SU-DHL-6 (cell line): ENCODE data around the gene AIG1.

Experiments used
- H2AFZ ChIP-seq: fragments of 200-600 bp; sonication (generic); 2 replicates; pipeline ENCODE4 v1.6.1; 2014; ENCODE audit warnings: low read depth, mild to moderate bottlenecking, moderate library complexity, mixed read lengths, antibody characterized with exemption, low read length; ENCODE audit not compliant: severe bottlenecking
- H3F3A ChIP-seq: fragments of 200-600 bp; shearing (Covaris generic); 2 replicates; pipeline ENCODE4 v1.6.0; 2016; ENCODE audit warnings: antibody characterized with exemption, mild to moderate bottlenecking; ENCODE audit not compliant: insufficient read depth
- H3K27ac ChIP-seq: fragments of 200-600 bp; sonication (generic); 2 replicates; pipeline ENCODE4 v1.5.1; 2016; ENCODE audit warnings: low read depth, mild to moderate bottlenecking, low read length, moderate library complexity, mixed read lengths
- H3K27me3 ChIP-seq: fragments of 200-600 bp; sonication (generic), shearing (Covaris generic); 2 replicates; pipeline ENCODE4 v1.6.0; 2014; ENCODE audit warnings: mild to moderate bottlenecking, low read length
- H3K36me3 ChIP-seq: fragments of 200-600 bp; sonication (generic); 2 replicates; pipeline ENCODE4 v1.6.1; 2014; ENCODE audit warnings: mild to moderate bottlenecking, low read length, mixed read lengths
- H3K4me2 ChIP-seq: fragments of 300-600, 200-600 bp; shearing (Covaris generic), sonication (generic); 2 replicates; pipeline ENCODE4 v1.6.0; 2014; ENCODE audit warnings: low read length, low read depth, mild to moderate bottlenecking; ENCODE audit not compliant: poor library complexity, severe bottlenecking
- H3K4me3 ChIP-seq: fragments of 200-600 bp; sonication (generic); 2 replicates; pipeline ENCODE4 v1.5.1; 2014; ENCODE audit warnings: antibody characterized with exemption, low read length, mild to moderate bottlenecking, mixed read lengths; ENCODE audit not compliant: insufficient read depth, poor library complexity, severe bottlenecking
- H3K79me2 ChIP-seq: fragments of 200-600 bp; sonication (generic); 2 replicates; pipeline ENCODE4 v1.6.1; 2014; ENCODE audit warnings: mild to moderate bottlenecking, low read length, moderate library complexity; ENCODE audit not compliant: insufficient read depth
- H3K9ac ChIP-seq: fragments of 200-600 bp; sonication (generic); 2 replicates; pipeline ENCODE4 v1.7.0; 2014; ENCODE audit warnings: mild to moderate bottlenecking, low read length
- H3K9me2 ChIP-seq: fragments of 200-600 bp; sonication (generic); replicated peaks from 2 replicates; pipeline ENCODE4 v1.6.1; 2014; ENCODE audit warnings: low read length; ENCODE audit not compliant: insufficient read depth
- H3K9me3 ChIP-seq: fragments of 200-600 bp; sonication (generic); 2 replicates; pipeline ENCODE4 v1.6.1; 2014; ENCODE audit warnings: low read length, mixed read lengths; ENCODE audit not compliant: insufficient read depth
- H4K20me1 ChIP-seq: fragments of 200-600 bp; sonication (generic); 2 replicates; pipeline ENCODE4 v1.6.1; 2014; ENCODE audit warnings: low read depth, mild to moderate bottlenecking, antibody characterized with exemption, low read length, moderate library complexity, mixed read lengths
- CTCF ChIP-seq: fragments of 200-600 bp; sonication (generic); IDR thresholded peaks from one replicate; pipeline ENCODE4 v1.5.1; 2017; ENCODE audit warnings: antibody characterized with exemption, mild to moderate bottlenecking, low read length, moderate library complexity; ENCODE audit not compliant: insufficient read depth, poor library complexity, severe bottlenecking
- EZH2phosphoT487 ChIP-seq: fragments of 200-600 bp; sonication (generic), shearing (Covaris generic); conservative IDR thresholded peaks from 2 replicates; pipeline ENCODE4 v1.6.1; 2018; ENCODE audit warnings: mild to moderate bottlenecking, antibody characterized with exemption, low read length, moderate library complexity, mixed read lengths

The AIG1 gene

DNA sequence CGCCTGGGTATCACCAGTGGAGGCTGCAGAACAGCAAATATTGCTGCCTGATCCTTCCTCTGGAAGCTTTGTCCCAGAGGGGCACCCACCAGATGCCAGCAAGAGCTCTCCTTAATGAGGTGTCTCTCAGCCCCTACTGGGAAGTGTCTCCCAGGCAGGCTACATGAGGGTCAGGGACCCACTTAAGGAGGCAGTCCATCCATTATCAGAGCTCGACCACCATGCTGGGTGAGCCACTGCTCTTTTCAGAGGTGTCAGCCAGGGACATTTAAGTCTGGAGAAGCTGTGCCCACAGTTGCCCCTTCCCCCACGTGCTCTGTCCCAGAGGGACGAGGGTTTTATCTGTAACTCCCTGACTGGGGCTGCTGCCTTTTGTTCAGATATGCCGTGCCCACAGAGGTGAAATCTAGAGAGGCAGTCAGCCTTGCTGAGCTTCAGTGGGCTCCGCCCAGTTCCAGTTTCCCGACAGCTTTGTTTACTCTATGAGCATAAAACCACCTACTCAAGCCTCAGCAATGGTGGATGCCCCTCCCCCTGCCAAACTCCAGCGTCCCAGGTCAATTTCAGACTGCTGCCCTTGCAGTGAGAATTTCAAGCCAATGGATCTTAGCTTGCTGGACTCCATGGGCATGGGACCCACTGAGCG, 25.9 kb upstream of the AIG1 start:
- H3K4me3 ChIP-seq, result no peak overlapping the region
- no peaks in the 10 kb centered on the region for H3K9me3 ChIP-seq
- H3K9me2 ChIP-seq, result no peaks in the 10 kb centered on the region
- no peaks in the 10 kb centered on the region for H3K27me3 ChIP-seq
- no peaks in the 10 kb centered on the region for H4K20me1 ChIP-seq
- H2AFZ ChIP-seq, result no peak overlapping the region
- H3K27ac ChIP-seq, result no peak overlapping the region
- no peaks in the 10 kb centered on the region for H3K36me3 ChIP-seq
- H3K9ac ChIP-seq, result no peak overlapping the region
- TF ChIP-seq CTCF (no peak), EZH2phosphoT487 (no peak)
- H3F3A ChIP-seq, result no peaks in the 10 kb centered on the region
- H3K4me2 ChIP-seq, result no peak overlapping the region
- no peaks in the 10 kb centered on the region for H3K79me2 ChIP-seq

GRCh38 chr6:143037470-143037869, 23.2 kb upstream of the AIG1 start:
- H3K27ac ChIP-seq, result no peak overlapping the region
- H3F3A ChIP-seq, result no peaks in the 10 kb centered on the region
- no peaks in the 10 kb centered on the region for H3K9me2 ChIP-seq
- no peak overlapping the region for H3K4me3 ChIP-seq
- no peak overlapping the region for H3K4me2 ChIP-seq
- H3K9me3 ChIP-seq, result no peaks in the 10 kb centered on the region
- TF ChIP-seq EZH2phosphoT487 (no peak), CTCF (no peak)
- no peaks in the 10 kb centered on the region for H3K36me3 ChIP-seq
- H3K27me3 ChIP-seq, result no peaks in the 10 kb centered on the region
- H2AFZ ChIP-seq, result no peak overlapping the region
- H4K20me1 ChIP-seq, result no peaks in the 10 kb centered on the region
- no peaks in the 10 kb centered on the region for H3K79me2 ChIP-seq
- H3K9ac ChIP-seq, result no peak overlapping the region

DNA sequence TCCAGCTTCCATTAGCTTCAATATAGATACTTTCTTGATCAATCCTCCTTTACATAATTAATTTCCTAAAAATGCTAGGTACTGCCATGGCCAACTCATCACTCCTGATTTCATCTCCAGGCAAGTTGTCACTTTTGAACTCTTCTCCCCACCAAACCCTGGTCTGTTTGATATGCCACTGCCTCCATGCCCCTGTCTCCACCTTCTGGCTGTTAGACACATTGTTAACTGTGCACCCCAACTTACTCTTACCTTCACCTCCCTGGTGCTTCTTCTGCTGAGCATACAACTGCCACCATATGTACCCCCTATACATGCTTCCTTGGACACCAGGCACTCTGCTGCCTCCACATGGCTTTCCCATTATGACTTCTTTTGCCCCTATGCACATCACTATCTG, 21.9 kb upstream of the AIG1 start:
- Histone ChIP-seq H3K36me3 (no peaks in the 10 kb centered on the region), H3K27ac (no peak overlapping the region), H3K9me3 (no peaks in the 10 kb centered on the region), H3K4me2 (no peak overlapping the region), H2AFZ (no peak overlapping the region), H3K79me2 (no peaks in the 10 kb centered on the region), H3K9me2 (no peaks in the 10 kb centered on the region), H3F3A (no peaks in the 10 kb centered on the region), H3K27me3 (no peaks in the 10 kb centered on the region), H3K4me3 (no peak overlapping the region), H4K20me1 (no peaks in the 10 kb centered on the region), H3K9ac (no peak overlapping the region)
- TF ChIP-seq EZH2phosphoT487 (no peak), CTCF (no peak)
